HUES6 (cell line): ENCODE data around the gene PLEKHA7.
"Not testable (repeated sequence)": the region's sequence is repeated elsewhere in the genome, so short reads cannot be mapped to it uniquely, and the experiment has no call there.

Experiments used
- H3K27ac ChIP-seq: 2 replicates; pipeline ENCODE4 v1.7.0; 2013; ENCODE audit warnings: low read depth, mild to moderate bottlenecking, low read length, inconsistent platforms
- H3K27me3 ChIP-seq: 2 replicates; pipeline ENCODE4 v1.6.1; 2013; ENCODE audit warnings: low read length; ENCODE audit not compliant: control insufficient read depth, insufficient read depth
- H3K36me3 ChIP-seq: 2 replicates; pipeline ENCODE4 v1.6.1; 2013; ENCODE audit warnings: low read length; ENCODE audit not compliant: control insufficient read depth, insufficient read depth
- H3K4me1 ChIP-seq: 2 replicates; pipeline ENCODE4 v1.6.1; 2013; ENCODE audit warnings: low read length; ENCODE audit not compliant: control insufficient read depth, insufficient read depth
- H3K4me3 ChIP-seq: 2 replicates; pipeline ENCODE4 v1.5.1; 2013; ENCODE audit warnings: low read depth, low read length
- H3K9ac ChIP-seq: one replicate; pipeline ENCODE4 v1.6.1; 2013; ENCODE audit warnings: mild to moderate bottlenecking, low read length
- H3K9me3 ChIP-seq: 2 replicates; pipeline ENCODE4 v1.6.1; 2013; ENCODE audit warnings: low read depth, low read length; ENCODE audit not compliant: control insufficient read depth, insufficient read depth

PLEKHA7 gene

GRCh38 chr11:16876837-16877236 is 137.4 kb downstream of the PLEKHA7 start:
- Histone ChIP-seq H3K9ac (no peak overlapping the region), H3K36me3 (no peaks in the 10 kb centered on the region), H3K27me3 (no peaks in the 10 kb centered on the region; the same call in 1 of the 2 replicates), H3K27ac (no peak overlapping the region), H3K4me1 (peaks cover 28% of the 10 kb centered on the region), H3K9me3 (no peaks in the 10 kb centered on the region), H3K4me3 (no peak overlapping the region)

- H3K36me3 ChIP-seq = no peaks in the 10 kb centered on the region
- H3K4me1 ChIP-seq = peaks cover 22% of the 10 kb centered on the region
- H3K9me3 ChIP-seq = no peaks in the 10 kb centered on the region
Observed at GRCh38 chr11:16876053-16876752, 138.0 kb downstream of the PLEKHA7 start.

DNA sequence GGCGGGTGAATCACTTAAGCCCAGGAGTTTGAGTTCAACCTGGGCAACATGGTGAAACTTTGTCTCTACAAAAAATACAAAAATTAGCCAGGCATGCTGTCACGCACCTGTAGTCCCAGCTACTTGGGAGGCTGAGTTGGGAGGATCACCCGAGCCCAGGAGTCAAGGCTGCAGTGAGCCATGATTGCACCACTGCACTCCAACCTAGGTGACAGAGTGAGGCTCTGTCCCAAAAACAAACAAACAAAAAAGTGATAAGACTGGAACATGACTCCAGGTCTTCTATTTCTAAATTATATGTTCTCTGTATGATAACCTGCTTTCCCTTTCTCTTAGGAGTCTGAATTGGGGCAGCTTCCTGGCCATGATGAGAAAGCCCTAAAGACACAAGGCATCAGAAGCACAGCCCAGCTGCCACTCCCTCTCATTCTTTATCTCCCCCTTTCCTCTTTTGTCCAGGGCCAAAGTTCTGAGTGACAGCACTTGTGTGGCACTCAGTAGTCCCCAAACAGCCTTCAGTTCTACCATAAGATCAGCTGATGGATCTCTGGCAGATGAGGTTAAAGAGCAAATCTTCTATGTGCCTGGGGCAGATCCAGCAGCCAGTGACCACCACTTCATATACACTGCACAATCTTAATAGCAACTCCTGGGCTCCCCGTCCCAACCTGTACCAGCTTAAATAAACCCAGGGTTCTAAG is 139.8 kb downstream of the PLEKHA7 start:
- H3K9ac ChIP-seq = no peak overlapping the region
- H3K9me3 ChIP-seq = no peaks in the 10 kb centered on the region
- no peak overlapping the region for H3K4me3 ChIP-seq
- no peaks in the 10 kb centered on the region; the same call in 1 of the 2 replicates for H3K27me3 ChIP-seq
- H3K4me1 ChIP-seq = peaks cover 17% of the 10 kb centered on the region; the same call in 1 of the 2 replicates
- H3K36me3 ChIP-seq = no peaks in the 10 kb centered on the region
- H3K27ac ChIP-seq = no peak overlapping the region

More at GRCh38 chr11:16876053-16876752, 138.0 kb downstream of the PLEKHA7 start:
- H3K9ac ChIP-seq = no peak overlapping the region
- H3K27me3 ChIP-seq = no peaks in the 10 kb centered on the region; the same call in 1 of the 2 replicates
- no peak overlapping the region for H3K27ac ChIP-seq
- no peak overlapping the region for H3K4me3 ChIP-seq

DNA sequence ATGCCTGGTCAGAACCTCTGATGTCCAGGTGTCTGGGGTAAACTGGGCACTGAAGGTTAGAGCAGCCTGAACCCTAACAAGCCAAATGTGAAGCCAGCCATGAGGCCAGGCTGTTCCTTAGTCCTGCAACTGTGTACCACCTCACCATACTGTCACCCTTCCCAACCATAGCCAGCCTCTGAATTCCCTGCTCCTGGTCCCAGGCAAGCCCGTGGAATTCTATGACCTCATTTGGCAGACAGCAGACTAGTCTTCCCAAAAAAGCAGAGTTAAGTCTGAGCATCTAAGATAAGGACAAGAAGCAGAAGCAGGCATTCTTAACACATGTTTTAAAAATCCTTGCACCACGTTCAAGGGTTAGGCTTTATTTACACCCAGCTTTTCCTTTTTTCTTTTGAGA is 140.9 kb downstream of the PLEKHA7 start:
- no peak overlapping the region for H3K27ac ChIP-seq
- H3K9me3 ChIP-seq = no peaks in the 10 kb centered on the region
- H3K4me1 ChIP-seq = peaks cover 17% of the 10 kb centered on the region; the same call in 1 of the 2 replicates
- no peak overlapping the region for H3K4me3 ChIP-seq
- H3K36me3 ChIP-seq = no peaks in the 10 kb centered on the region
- no peak overlapping the region for H3K9ac ChIP-seq
- H3K27me3 ChIP-seq = no peaks in the 10 kb centered on the region; the same call in 1 of the 2 replicates

- Histone ChIP-seq H3K27me3 (no peaks in the 10 kb centered on the region; the same call in 1 of the 2 replicates), H3K4me1 (peaks cover 5% of the 10 kb centered on the region; the same call in 1 of the 2 replicates), H3K27ac (no peak overlapping the region), H3K9me3 (no peaks in the 10 kb centered on the region), H3K9ac (no peak overlapping the region), H3K4me3 (no peak overlapping the region), H3K36me3 (no peaks in the 10 kb centered on the region)
Observed at GRCh38 chr11:16871368-16871767, 142.8 kb downstream of the PLEKHA7 start.

- Histone ChIP-seq H3K4me1 (no peaks in the 10 kb centered on the region; the same call in 1 of the 2 replicates), H3K4me3 (no peak overlapping the region), H3K36me3 (no peaks in the 10 kb centered on the region), H3K9ac (no peak overlapping the region), H3K27me3 (no peaks in the 10 kb centered on the region), H3K27ac (no peak overlapping the region), H3K9me3 (no peaks in the 10 kb centered on the region)
Observed at GRCh38 chr11:16867097-16867496, 147.1 kb downstream of the PLEKHA7 start.

DNA sequence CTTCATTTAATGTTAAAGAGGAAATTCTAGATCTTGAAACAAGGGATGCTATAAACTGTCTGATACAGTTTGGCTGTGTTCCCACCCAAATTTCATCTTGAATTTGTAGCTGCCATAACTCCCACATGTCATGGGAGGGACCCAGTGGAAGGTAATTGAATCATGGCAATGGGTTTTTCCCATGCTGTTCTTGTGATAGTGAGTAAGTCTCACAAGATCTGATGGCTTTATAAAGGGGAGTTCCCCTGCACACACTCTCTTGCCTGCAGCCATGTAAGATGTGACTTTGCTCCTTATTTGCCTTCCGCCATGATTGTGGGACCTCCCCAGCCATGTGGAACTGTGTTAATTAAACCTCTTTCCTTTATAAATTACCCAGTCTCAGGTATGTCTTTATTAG is 149.8 kb downstream of the PLEKHA7 start:
- not testable (repeated sequence) for H3K27me3 ChIP-seq, H3K9ac ChIP-seq, H3K4me3 ChIP-seq, H3K9me3 ChIP-seq, H3K27ac ChIP-seq, H3K36me3 ChIP-seq, H3K4me1 ChIP-seq

- Histone ChIP-seq H3K27ac (no peak overlapping the region), H3K27me3 (no peaks in the 10 kb centered on the region), H3K4me1 (no peaks in the 10 kb centered on the region; the same call in 1 of the 2 replicates), H3K9me3 (no peaks in the 10 kb centered on the region), H3K36me3 (no peaks in the 10 kb centered on the region), H3K4me3 (no peak overlapping the region), H3K9ac (no peak overlapping the region)
Observed at GRCh38 chr11:16863389-16863788, 150.8 kb downstream of the PLEKHA7 start.

- H3K36me3 ChIP-seq = no peaks in the 10 kb centered on the region
- H3K4me3 ChIP-seq = no peak overlapping the region
Observed at GRCh38 chr11:16862726-16863125, 151.5 kb downstream of the PLEKHA7 start.

DNA sequence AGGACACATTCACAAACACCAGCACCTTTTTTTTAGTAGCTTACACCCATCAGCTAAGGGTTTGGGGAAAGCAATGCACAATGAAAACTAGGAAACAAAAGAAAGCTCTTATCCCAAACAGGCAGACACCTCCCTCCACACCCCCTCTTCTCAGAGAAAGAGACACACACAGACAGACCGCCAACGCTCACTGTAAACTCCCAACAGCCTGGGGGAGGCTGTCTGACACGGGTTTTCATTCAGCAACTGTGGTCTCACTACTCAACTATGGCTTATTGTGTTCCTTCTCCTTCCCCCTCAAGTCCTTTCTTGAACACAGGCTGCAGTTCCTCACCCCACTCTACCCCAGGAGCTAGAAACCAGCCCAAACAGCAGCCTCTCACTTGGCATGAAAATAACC is 152.4 kb downstream of the PLEKHA7 start:
- no peak overlapping the region for H3K4me3 ChIP-seq
- H3K36me3 ChIP-seq = no peaks in the 10 kb centered on the region
- H3K4me1 ChIP-seq = no peaks in the 10 kb centered on the region; the same call in 1 of the 2 replicates
- H3K27ac ChIP-seq = no peak overlapping the region
- no peak overlapping the region for H3K9ac ChIP-seq
- H3K9me3 ChIP-seq = no peaks in the 10 kb centered on the region
- H3K27me3 ChIP-seq = no peaks in the 10 kb centered on the region

More at GRCh38 chr11:16862726-16863125, 151.5 kb downstream of the PLEKHA7 start:
- Histone ChIP-seq H3K27me3 (no peaks in the 10 kb centered on the region), H3K27ac (no peak overlapping the region), H3K9ac (no peak overlapping the region), H3K4me1 (no peaks in the 10 kb centered on the region; the same call in 1 of the 2 replicates), H3K9me3 (no peaks in the 10 kb centered on the region)

DNA sequence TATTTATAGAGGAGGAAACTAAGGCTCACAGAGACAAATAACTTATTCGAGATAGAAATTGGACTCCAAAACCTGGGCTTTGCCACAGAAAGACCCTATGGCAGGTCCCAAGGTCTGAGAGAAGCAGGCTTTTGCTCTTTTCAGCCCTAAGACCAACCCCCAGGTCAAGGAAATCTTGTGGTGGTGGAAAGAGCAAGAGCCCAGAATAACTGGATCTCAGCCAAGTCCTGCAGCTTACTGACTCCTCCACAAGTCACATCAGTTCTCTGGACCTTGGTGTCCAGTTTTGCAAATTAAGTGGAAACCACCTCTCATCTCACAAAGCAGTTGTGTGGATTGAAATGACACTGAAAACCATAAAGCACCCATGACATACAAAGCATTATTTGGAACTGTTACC is 153.6 kb downstream of the PLEKHA7 start:
- H3K27me3 ChIP-seq = no peaks in the 10 kb centered on the region
- H3K9me3 ChIP-seq = no peaks in the 10 kb centered on the region
- no peaks in the 10 kb centered on the region; the same call in 1 of the 2 replicates for H3K4me1 ChIP-seq
- H3K4me3 ChIP-seq = no peak overlapping the region
- H3K27ac ChIP-seq = no peak overlapping the region
- H3K9ac ChIP-seq = no peak overlapping the region
- H3K36me3 ChIP-seq = no peaks in the 10 kb centered on the region
